Measurements from ENCODE around the gene ZNF77.
A peak's percentile ranks its signal among the peaks of the same experiment; 100 is the strongest.
"Not testable (repeated sequence)": the region's sequence is repeated elsewhere in the genome, so short reads cannot be mapped to it uniquely, and the experiment has no call there.

Gene ZNF77

GRCh38 chr19:2970201-2970835, 25.5 kb upstream of the ZNF77 start:
- DNase-seq (ENCODE audit: low read depth) = peak; percentile 72

GRCh38 chr19:2969104-2969504, 24.3 kb upstream of the ZNF77 start:
- DNase-seq (ENCODE audit: low read depth) = no peak

GRCh38 chr19:2967972-2968371, 23.2 kb upstream of the ZNF77 start:
- DNase-seq (ENCODE audit: low read depth) = no peak

GRCh38 chr19:2964874-2965273, 20.1 kb upstream of the ZNF77 start:
- DNase-seq (ENCODE audit: low read depth) = no peak

GRCh38 chr19:2963631-2964030, 18.9 kb upstream of the ZNF77 start:
- not testable (repeated sequence) for DNase-seq (ENCODE audit: low read depth)

GRCh38 chr19:2963122-2963521, 18.4 kb upstream of the ZNF77 start:
- DNase-seq (ENCODE audit: low read depth) = no peak

- DNase-seq (ENCODE audit: low read depth) = peak; percentile 84
Measured at GRCh38 chr19:2962018-2962670, 17.4 kb upstream of the ZNF77 start.

GRCh38 chr19:2960120-2960519, 15.3 kb upstream of the ZNF77 start:
- no peak for DNase-seq (ENCODE audit: low read depth)

GRCh38 chr19:2957160-2957559, 12.4 kb upstream of the ZNF77 start:
- no peak for DNase-seq (ENCODE audit: low read depth)

GRCh38 chr19:2952953-2953481, 8.2 kb upstream of the ZNF77 start:
- no peak for DNase-seq (ENCODE audit: low read depth)

- peak; percentile 99 for DNase-seq (ENCODE audit: low read depth)
Measured at GRCh38 chr19:2950286-2951124, 5.7 kb upstream of the ZNF77 start.

GRCh38 chr19:2949939-2950285, 5.1 kb upstream of the ZNF77 start:
- no peak for DNase-seq (ENCODE audit: low read depth)

GRCh38 chr19:2945575-2946184, 909 bp upstream of the ZNF77 start:
- DNase-seq (ENCODE audit: low read depth) = no peak

GRCh38 chr19:2944403-2944774, 382 bp downstream of the ZNF77 start:
- no peak for DNase-seq (ENCODE audit: low read depth)

GRCh38 chr19:2942928-2943640, 1.7 kb downstream of the ZNF77 start:
- DNase-seq (ENCODE audit: low read depth) = no peak

- DNase-seq (ENCODE audit: low read depth) = not testable (repeated sequence)
Measured at GRCh38 chr19:2935863-2936262, 8.9 kb downstream of the ZNF77 start.

GRCh38 chr19:2933490-2933910, 11.3 kb downstream of the ZNF77 start:
- no peak for DNase-seq (ENCODE audit: low read depth)

- no peak for DNase-seq (ENCODE audit: low read depth)
Measured at GRCh38 chr19:2927032-2927430, 17.7 kb downstream of the ZNF77 start.

GRCh38 chr19:2926341-2927031, 18.3 kb downstream of the ZNF77 start:
- DNase-seq (ENCODE audit: low read depth) = no peak

- peak; percentile 83 for DNase-seq (ENCODE audit: low read depth)
Measured at GRCh38 chr19:2923510-2923909, 21.3 kb downstream of the ZNF77 start.

GRCh38 chr19:2922987-2923386, 21.8 kb downstream of the ZNF77 start:
- no peak for DNase-seq (ENCODE audit: low read depth)

Data from fibroblast of the conjunctiva (primary cell).